Omental fat pad (tissue), 4 donors: ENCODE data around the gene LHPP. TPM values are rescaled to one million over a fixed set of nuclear protein-coding genes. Genes with fewer than 3 reads are reported as not detected.

ENCODE experiments used
- ATAC-seq: fragments of 150-250 bp; one replicate; pipeline ENCODE4 v1.9.1; 2016; ENCODE audit warnings: mild to moderate bottlenecking, moderate library complexity; ENCODE audit not compliant: low FRiP score
- DNase-seq: peaks from one replicate; pipeline ENCODE4 v3.0.0-alpha.2; 2019; ENCODE audit warnings: low spot score
- total RNA-seq, 4 donors: library from RNA; depleted of rRNA; stranded (reverse); fragments of >200 nt; gene quantifications; one replicate each; pipeline ENCODE4 v1.1.0, GENCODE V29; 2016
- TF ChIP-seq, protein P1 (sequence below), 3 donors: fragments of 450-650 bp; IDR thresholded peaks; one replicate each; pipeline ENCODE4 v1.5.1; 2016 to 2017; ENCODE audit warnings: antibody characterized with exemption in 3 of 3, mild to moderate bottlenecking in 3 of 3, moderate library complexity in 2 of 3

LHPP gene
- total RNA-seq, 4 donors from 2014 or later: 10.1 to 16.2 (median 13.7) TPM

DNA sequence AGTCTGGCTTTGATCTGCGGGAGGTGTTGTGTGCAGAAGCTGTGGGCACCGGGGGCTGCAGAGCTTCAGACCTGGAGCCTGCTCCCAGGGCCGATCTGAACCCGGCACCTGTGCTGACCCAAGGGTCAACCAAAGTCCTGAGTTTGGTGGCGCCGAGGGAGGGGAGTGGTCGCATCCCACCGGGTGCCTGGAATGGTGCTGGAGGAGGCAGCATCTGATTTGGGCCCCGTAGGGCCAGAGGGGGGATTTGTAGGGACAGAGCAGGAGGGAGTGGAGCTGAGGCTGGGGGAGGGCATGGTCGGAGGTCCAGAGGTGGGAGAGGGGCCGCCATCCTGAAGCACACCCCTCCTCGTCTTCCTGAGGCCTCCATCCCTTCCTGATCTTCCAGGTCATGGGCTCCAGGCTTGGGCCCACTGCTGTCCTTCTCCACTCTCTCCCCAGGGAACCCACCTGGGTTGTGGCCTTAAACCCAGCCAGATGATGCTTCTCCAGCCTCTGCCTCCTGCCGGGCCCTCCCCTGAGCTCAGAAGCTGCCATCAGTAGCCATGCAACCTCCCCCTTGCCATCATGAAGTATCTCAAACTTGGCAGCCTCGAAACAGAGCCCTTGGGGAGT lies 112.9 kb downstream of the LHPP start:
- no peak for DNase-seq
- TF ChIP-seq, protein P1, sequence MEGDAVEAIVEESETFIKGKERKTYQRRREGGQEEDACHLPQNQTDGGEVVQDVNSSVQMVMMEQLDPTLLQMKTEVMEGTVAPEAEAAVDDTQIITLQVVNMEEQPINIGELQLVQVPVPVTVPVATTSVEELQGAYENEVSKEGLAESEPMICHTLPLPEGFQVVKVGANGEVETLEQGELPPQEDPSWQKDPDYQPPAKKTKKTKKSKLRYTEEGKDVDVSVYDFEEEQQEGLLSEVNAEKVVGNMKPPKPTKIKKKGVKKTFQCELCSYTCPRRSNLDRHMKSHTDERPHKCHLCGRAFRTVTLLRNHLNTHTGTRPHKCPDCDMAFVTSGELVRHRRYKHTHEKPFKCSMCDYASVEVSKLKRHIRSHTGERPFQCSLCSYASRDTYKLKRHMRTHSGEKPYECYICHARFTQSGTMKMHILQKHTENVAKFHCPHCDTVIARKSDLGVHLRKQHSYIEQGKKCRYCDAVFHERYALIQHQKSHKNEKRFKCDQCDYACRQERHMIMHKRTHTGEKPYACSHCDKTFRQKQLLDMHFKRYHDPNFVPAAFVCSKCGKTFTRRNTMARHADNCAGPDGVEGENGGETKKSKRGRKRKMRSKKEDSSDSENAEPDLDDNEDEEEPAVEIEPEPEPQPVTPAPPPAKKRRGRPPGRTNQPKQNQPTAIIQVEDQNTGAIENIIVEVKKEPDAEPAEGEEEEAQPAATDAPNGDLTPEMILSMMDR (IDR thresholded peaks at IDR 0.05): no peak
- no peak for ATAC-seq

DNA sequence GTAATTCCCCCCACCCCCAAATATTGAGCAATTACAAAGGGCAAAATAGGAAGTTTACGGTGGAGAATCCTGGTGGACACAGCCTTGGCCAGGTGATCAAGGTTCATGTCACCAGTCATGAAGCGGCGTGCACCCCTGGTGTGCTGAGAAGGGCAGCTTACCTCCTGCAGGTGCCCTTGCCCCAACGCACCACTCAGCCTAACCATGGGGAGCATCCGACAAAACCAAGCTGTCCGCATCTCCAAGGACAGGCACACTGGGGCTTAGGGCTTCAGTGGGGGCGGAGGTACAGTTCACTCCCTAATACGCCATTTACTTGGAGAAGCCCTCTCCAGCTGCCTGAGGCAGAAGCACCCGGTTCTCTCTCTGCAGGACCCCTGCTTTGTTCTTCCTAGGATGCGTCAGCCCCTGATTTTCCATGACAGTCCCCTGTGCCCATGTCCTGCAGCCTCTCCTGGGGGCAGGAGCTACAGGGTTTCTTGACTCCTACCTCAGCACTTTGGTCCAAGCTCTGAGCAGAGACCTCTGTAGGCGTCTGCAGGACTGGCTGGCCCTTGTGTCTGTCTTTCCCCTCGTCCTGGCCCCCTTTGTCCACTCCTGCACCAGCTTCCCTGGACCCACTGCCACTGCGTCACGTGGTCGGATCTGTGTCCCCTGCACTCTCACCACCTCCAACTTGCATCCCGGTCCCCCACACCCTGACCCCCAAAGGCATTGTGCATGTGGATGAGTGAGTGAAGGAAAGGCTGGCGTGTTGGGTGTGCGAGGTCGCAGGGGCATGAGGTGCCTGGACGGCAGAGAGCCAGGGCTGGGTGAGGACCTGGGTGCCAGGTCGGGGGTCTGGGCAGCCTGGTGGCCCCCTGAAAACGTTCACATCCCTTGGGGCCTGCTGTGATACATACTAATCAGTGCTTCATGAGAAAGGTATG lies 113.7 kb downstream of the LHPP start:
- no peak for ATAC-seq
- no peak for DNase-seq
- TF ChIP-seq, protein P1 (IDR thresholded peaks at IDR 0.05): no peak

DNA sequence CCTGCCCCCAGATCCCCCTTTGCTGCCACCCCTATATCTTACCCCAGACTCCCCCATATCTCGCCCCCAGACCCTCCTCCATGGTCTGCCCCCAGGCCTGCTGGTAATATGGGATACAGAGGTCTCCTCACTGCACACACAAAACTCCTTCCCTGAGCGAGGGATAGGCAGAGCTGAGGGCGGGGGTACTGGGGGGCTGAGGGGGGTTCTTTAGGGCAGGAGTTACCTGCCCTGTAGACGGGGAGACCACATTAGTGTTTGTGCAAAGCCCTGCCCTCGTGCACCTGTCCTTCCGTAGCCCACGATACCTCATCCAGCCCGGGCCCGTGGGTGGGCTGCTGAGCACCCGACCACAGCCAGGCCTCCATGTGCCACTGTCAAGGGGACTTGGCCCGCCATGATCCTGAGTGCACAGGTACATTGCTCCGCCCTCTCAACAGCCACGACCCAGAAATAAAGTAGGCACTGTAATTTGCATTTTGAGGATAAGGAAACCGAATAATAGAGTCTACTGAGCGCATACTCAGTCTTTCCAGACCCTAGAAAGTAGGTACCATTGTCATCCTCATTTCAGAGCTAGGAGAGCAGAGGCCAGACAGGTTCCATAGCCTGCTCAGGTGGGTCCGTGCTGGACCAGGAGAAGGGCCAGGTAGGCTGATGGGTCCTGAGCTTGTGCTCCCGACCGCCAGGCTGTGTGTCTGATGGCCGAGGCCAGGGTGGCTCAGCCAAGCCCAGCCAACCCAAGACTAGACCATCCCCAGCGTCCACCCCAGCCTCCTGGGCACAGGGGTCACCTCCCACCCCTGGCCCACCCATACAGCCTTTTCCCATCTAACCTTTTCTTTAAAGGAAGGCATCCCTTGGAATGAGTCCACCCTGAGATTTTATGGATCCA lies 115.2 kb downstream of the LHPP start:
- TF ChIP-seq, protein P1 (IDR thresholded peaks at IDR 0.05): no peak
- ATAC-seq: no peak
- no peak for DNase-seq

DNA sequence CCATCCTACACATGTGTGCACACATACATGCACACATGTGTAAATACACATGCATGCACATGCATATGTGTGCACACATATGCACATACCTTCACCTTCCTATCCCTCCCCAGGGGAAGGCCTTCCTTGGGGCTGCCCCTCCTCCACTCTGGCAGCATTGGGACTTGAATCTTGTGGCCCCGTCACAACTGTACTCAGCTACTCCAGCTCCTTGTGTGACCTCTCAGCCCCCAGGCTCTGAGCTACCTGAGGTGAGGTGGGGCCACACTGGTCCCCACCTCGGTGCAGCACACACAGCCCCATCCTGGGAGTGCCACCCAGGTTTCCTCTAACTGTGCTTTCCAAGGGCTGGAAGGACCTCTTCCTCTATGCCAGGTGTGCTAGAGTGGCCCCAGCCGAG lies 116.0 kb downstream of the LHPP start:
- ATAC-seq (no peak), DNase-seq (no peak)
- TF ChIP-seq, protein P1 (IDR thresholded peaks at IDR 0.05): no peak

DNA sequence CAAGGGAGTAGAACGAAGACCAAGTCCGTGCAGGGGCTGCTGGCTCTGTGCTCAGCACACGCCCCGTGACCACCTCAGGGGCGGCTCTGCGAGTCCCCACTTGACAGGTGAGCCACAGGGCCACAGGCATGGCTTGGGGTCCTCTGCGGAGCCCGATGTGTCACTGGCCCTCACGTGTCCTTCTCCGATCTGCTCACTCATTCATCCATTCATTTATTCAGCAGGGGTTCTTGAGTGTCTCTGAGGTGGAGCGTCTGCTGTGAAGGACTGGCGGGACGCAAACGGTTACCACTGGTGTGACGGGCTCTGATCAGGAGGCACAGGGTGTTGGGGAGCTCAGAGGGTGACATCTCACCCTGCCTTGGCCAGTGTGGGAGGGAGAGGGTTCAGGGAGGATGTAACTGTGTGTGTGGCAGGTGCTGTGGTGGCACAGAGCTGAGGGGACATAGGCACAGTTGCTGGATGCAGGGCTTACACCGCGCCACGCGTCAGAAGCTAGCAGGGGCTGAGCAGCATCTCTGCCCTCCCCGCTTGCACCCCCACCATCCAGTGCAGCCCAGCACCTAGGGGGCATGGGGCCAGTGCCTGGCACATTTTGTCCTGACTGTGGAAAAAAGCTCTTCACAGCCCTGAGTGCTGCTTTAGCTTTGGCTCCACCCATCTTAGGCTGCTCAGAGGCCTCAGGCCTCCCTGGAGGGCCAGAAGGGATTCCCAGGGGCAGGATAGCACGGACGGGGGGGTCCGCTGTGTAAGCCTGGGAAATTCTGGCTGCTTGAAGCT lies 116.8 kb downstream of the LHPP start:
- DNase-seq (no peak), ATAC-seq (no peak)
- TF ChIP-seq, protein P1 (IDR thresholded peaks at IDR 0.05): no peak

DNA sequence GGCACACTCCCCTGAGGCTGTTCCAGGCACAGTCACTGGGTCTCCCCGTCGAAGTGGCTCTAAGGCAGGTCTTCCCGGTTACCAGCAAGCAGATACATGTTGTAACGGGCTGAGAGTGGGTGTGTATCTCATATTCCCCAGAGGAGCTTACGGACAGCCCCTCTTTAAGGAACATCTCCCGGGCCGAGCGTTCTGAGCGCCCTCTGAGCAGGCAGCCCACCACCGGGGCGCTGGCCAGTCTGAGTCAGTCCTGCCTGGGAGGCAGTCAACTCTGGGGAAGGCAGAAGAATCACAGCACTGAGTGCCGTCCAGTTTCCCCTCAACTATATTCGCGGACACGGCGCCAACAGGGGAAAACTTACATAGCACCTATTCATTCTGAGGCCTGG lies 117.4 kb downstream of the LHPP start:
- DNase-seq (no peak), ATAC-seq (no peak)
- TF ChIP-seq, protein P1 (IDR thresholded peaks at IDR 0.05): no peak
